GM23338 (cell line): ENCODE results near the gene EVC. TPM values are rescaled to one million over a fixed set of nuclear protein-coding genes. Genes with fewer than 3 reads are reported as not detected.

Experiments used
- ATAC-seq: fragments of 200-7000 bp; cut with Tn5 transposase; 3 replicates; pipeline ENCODE4 v1.9.1; 2020
- DNase-seq: peaks from one replicate; pipeline ENCODE4 v3.0.0-alpha.2; 2015; ENCODE audit warnings: low spot score
- H2AFZ ChIP-seq: fragments of 200-600 bp; sonication (generic); 2 replicates; pipeline ENCODE4 v1.8.0; 2016; ENCODE audit warnings: antibody characterized with exemption, mild to moderate bottlenecking, moderate library complexity
- H3F3A ChIP-seq: fragments of 200-600 bp; sonication (generic); replicated peaks from 2 replicates; pipeline ENCODE4 v1.8.0; 2017; ENCODE audit warnings: antibody characterized with exemption, mixed run types, low read depth
- H3K27ac ChIP-seq: fragments of 200-600 bp; sonication (generic); 2 replicates; pipeline ENCODE4 v1.6.1; 2016; ENCODE audit warnings: low read depth
- H3K27me3 ChIP-seq: fragments of 200-600 bp; sonication (generic); 2 replicates; pipeline ENCODE4 v1.8.0; 2016; ENCODE audit warnings: mild to moderate bottlenecking, mixed run types, moderate library complexity; ENCODE audit not compliant: insufficient read depth
- H3K36me3 ChIP-seq: fragments of 200-600 bp; sonication (generic); 2 replicates; pipeline ENCODE4 v1.8.0; 2016; ENCODE audit warnings: mild to moderate bottlenecking; ENCODE audit not compliant: insufficient read depth
- H3K4me1 ChIP-seq: fragments of 200-600 bp; sonication (generic); 2 replicates; pipeline ENCODE4 v1.8.0; 2016; ENCODE audit warnings: mild to moderate bottlenecking, moderate library complexity; ENCODE audit not compliant: insufficient read depth
- H3K4me2 ChIP-seq: fragments of 200-600 bp; sonication (generic); 2 replicates; pipeline ENCODE4 v1.7.1; 2017; ENCODE audit warnings: mixed run types
- H3K4me3 ChIP-seq: fragments of 200-600 bp; sonication (generic); 2 replicates; pipeline ENCODE4 v1.6.1; 2016; ENCODE audit warnings: mixed run types
- H3K79me2 ChIP-seq: fragments of 200-600 bp; sonication (generic); replicated peaks from 2 replicates; pipeline ENCODE4 v1.8.0; 2017; ENCODE audit warnings: mild to moderate bottlenecking; ENCODE audit not compliant: insufficient read depth
- H3K9me2 ChIP-seq: fragments of 200-600 bp; sonication (generic); 2 replicates; pipeline ENCODE4 v1.8.0; 2017; ENCODE audit not compliant: insufficient read depth
- H4K20me1 ChIP-seq: fragments of 200-600 bp; sonication (generic); replicated peaks from 2 replicates; pipeline ENCODE4 v1.8.0; 2017; ENCODE audit warnings: mild to moderate bottlenecking; ENCODE audit not compliant: insufficient read depth
- H3K27ac Mint-ChIP-seq: 2 replicates; pipeline ENCODE4 v1.8.0; 2020; ENCODE audit warnings: inconsistent platforms, mild to moderate bottlenecking, moderate library complexity, mixed read lengths
- H3K27me3 Mint-ChIP-seq: 3 replicates; pipeline ENCODE4 v1.8.0; 2022; ENCODE audit warnings: low read depth, mild to moderate bottlenecking, moderate library complexity, mixed read lengths, inconsistent platforms; ENCODE audit not compliant: insufficient read depth, poor library complexity
- H3K36me3 Mint-ChIP-seq: 3 replicates; pipeline ENCODE4 v1.8.0; 2021; ENCODE audit warnings: low read depth, mild to moderate bottlenecking, inconsistent platforms, moderate library complexity, mixed read lengths
- H3K4me1 Mint-ChIP-seq: 3 replicates; pipeline ENCODE4 v1.8.0; 2020; ENCODE audit warnings: mild to moderate bottlenecking, inconsistent platforms, mixed read lengths
- H3K4me3 Mint-ChIP-seq: 3 replicates; pipeline ENCODE4 v1.8.0; 2021; ENCODE audit warnings: moderate library complexity, mild to moderate bottlenecking, inconsistent platforms, mixed read lengths
- H3K9me3 Mint-ChIP-seq: 3 replicates; pipeline ENCODE4 v1.8.0; 2020; ENCODE audit warnings: moderate library complexity, mild to moderate bottlenecking, inconsistent platforms, mixed read lengths
- CREB1 ChIP-seq: fragments of 250-450 bp; sonication (Bioruptor Pico); IDR thresholded peaks from 2 replicates; pipeline ENCODE4 v1.5.0; 2020; ENCODE audit warnings: low read depth, mild to moderate bottlenecking, moderate library complexity
- EZH2 ChIP-seq: fragments of 200-600 bp; sonication (generic); IDR thresholded peaks from one replicate; pipeline ENCODE4 v1.8.0; 2017; ENCODE audit warnings: antibody characterized with exemption, mild to moderate bottlenecking, low read depth; ENCODE audit not compliant: unreplicated experiment
- EZH2phosphoT487 ChIP-seq: fragments of 200-600 bp; sonication (generic); IDR thresholded peaks from one replicate; pipeline ENCODE4 v1.8.1; 2018; ENCODE audit warnings: antibody characterized with exemption; ENCODE audit not compliant: unreplicated experiment
- JUNB ChIP-seq: IDR thresholded peaks from one replicate; pipeline ENCODE4 v1.6.1; 2016; ENCODE audit warnings: antibody characterized with exemption; ENCODE audit not compliant: unreplicated experiment
- NANOG ChIP-seq: IDR thresholded peaks from 2 replicates; pipeline ENCODE4 v1.6.1; 2016; ENCODE audit warnings: antibody characterized with exemption, borderline replicate concordance
- POLR2AphosphoS5 ChIP-seq: IDR thresholded peaks from 2 replicates; pipeline ENCODE4 v1.6.1; 2016; ENCODE audit warnings: antibody characterized with exemption, low read depth
- STAT1 ChIP-seq: IDR thresholded peaks from one replicate; pipeline ENCODE4 v1.6.1; 2016; ENCODE audit warnings: antibody characterized with exemption; ENCODE audit not compliant: unreplicated experiment
- ZNF114 ChIP-seq: fragments of 250-450 bp; sonication (Bioruptor Pico); IDR thresholded peaks from 2 replicates; pipeline ENCODE4 v1.5.0; 2020; ENCODE audit warnings: mild to moderate bottlenecking, moderate library complexity
- ZNF331 ChIP-seq: fragments of 250-450 bp; sonication (Bioruptor Pico); IDR thresholded peaks from 2 replicates; pipeline ENCODE4 v1.5.0; 2020; ENCODE audit warnings: low read depth, mild to moderate bottlenecking, moderate library complexity
- polyA plus RNA-seq: library from polyadenylated mRNA; unstranded; fragments of >200 nt; fragmentation: Nextera tagmentation; extraction: Ambion mirVana; gene quantifications from 2 replicates; pipeline ENCODE4 v1.2.1, GENCODE V29; 2016
- total RNA-seq: library from RNA; depleted of rRNA; stranded (reverse); fragments of >200 nt; shearing (Covaris generic); gene quantifications from 2 replicates; pipeline ENCODE4 v1.2.3, GENCODE V29; 2014
- TF ChIP-seq, protein P1 (sequence below): fragments of 250-450 bp; sonication (Bioruptor Pico); IDR thresholded peaks from 2 replicates; pipeline ENCODE4 v1.5.0; 2020; ENCODE audit warnings: mild to moderate bottlenecking, moderate library complexity
- TF ChIP-seq, protein P2 (sequence below), 2 experiments: fragments of 200-600 bp in 1 of 2; sonication (generic) in 1 of 2; conservative IDR thresholded peaks; 2 replicates each; pipeline versions ENCODE4 v1.5.1 to v1.6.1; 2016 to 2017; ENCODE audit warnings: antibody characterized with exemption in 2 of 2, low read depth in 2 of 2, mild to moderate bottlenecking in 2 of 2, moderate library complexity in 1 of 2
- TF ChIP-seq, protein P3 (sequence below): IDR thresholded peaks from 2 replicates; pipeline ENCODE4 v1.6.1; 2016; ENCODE audit warnings: antibody characterized with exemption
- TF ChIP-seq, protein P4 (sequence below): IDR thresholded peaks from one replicate; pipeline ENCODE4 v1.6.1; 2018; ENCODE audit warnings: antibody characterized with exemption; ENCODE audit not compliant: unreplicated experiment

The EVC gene
- total and polyA plus RNA-seq, 2 experiments from 2014 or later, result 1.7 to 12.8 TPM

DNA sequence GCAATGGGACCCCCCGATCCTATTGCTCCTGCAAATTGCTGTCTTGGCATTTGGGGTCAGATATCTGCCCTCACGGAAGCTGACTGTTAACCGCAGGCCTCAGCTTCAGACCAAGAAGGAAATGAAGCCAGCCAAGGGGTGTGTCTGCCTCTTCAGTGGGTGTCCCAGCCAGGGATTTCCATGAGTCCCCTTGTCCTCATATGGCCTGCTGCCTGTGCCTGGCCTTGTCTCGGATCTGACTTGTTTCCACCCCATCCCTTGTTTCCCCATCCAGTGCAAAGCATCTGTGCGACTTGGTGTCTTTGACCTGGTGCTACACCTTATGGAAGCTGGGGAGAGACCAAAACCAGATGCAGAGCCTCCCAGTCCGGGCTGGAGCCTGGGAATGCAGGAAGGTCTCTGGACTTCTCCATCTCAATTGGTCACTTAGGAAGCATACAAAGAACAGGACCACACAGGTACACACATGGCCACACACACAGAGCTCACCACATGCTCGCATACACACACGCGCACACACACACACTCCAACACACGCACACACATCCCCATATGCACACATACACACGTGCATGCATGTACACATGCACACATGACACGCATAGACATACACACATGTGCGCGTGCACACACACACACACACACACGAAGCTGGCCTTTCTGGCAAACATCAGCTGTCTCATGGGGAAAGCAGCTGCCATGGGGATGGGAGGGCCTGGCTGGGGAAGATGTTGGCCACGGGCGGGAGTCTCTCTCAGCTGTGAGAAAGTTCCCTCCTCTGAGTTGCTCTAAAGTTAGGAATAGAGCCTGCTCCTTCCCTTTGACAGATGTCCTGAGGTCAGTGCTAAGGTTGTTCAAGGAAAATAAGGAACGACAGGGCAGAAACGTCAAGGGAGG is 116.4 kb downstream of the EVC start:
- H3K36me3 ChIP-seq, result peaks cover 8% of the 10 kb centered on the region
- Mint-ChIP-seq H3K4me3 (no peak overlapping the region), H3K4me1 (peaks cover 6% of the 10 kb centered on the region; the same call in 1 of the 3 replicates), H3K27me3 (peaks cover 10% of the 10 kb centered on the region), H3K27ac (no peak overlapping the region; the same call in 1 of the 2 replicates), H3K36me3 (peaks cover 60% of the 10 kb centered on the region), H3K9me3 (no peaks in the 10 kb centered on the region)
- H3K9me2 ChIP-seq, result no peaks in the 10 kb centered on the region
- DNase-seq (no peak), ATAC-seq (no peak)
- no peaks in the 10 kb centered on the region for H3K79me2 ChIP-seq
- no peak overlapping the region for H3K27ac ChIP-seq
- no peak overlapping the region for H2AFZ ChIP-seq
- H3F3A ChIP-seq, result peaks cover 3% of the 10 kb centered on the region; the same call in 1 of the 2 replicates
- peaks cover 23% of the 10 kb centered on the region for H4K20me1 ChIP-seq
- TF ChIP-seq POLR2AphosphoS5, result no peak
- TF ChIP-seq, protein P1, sequence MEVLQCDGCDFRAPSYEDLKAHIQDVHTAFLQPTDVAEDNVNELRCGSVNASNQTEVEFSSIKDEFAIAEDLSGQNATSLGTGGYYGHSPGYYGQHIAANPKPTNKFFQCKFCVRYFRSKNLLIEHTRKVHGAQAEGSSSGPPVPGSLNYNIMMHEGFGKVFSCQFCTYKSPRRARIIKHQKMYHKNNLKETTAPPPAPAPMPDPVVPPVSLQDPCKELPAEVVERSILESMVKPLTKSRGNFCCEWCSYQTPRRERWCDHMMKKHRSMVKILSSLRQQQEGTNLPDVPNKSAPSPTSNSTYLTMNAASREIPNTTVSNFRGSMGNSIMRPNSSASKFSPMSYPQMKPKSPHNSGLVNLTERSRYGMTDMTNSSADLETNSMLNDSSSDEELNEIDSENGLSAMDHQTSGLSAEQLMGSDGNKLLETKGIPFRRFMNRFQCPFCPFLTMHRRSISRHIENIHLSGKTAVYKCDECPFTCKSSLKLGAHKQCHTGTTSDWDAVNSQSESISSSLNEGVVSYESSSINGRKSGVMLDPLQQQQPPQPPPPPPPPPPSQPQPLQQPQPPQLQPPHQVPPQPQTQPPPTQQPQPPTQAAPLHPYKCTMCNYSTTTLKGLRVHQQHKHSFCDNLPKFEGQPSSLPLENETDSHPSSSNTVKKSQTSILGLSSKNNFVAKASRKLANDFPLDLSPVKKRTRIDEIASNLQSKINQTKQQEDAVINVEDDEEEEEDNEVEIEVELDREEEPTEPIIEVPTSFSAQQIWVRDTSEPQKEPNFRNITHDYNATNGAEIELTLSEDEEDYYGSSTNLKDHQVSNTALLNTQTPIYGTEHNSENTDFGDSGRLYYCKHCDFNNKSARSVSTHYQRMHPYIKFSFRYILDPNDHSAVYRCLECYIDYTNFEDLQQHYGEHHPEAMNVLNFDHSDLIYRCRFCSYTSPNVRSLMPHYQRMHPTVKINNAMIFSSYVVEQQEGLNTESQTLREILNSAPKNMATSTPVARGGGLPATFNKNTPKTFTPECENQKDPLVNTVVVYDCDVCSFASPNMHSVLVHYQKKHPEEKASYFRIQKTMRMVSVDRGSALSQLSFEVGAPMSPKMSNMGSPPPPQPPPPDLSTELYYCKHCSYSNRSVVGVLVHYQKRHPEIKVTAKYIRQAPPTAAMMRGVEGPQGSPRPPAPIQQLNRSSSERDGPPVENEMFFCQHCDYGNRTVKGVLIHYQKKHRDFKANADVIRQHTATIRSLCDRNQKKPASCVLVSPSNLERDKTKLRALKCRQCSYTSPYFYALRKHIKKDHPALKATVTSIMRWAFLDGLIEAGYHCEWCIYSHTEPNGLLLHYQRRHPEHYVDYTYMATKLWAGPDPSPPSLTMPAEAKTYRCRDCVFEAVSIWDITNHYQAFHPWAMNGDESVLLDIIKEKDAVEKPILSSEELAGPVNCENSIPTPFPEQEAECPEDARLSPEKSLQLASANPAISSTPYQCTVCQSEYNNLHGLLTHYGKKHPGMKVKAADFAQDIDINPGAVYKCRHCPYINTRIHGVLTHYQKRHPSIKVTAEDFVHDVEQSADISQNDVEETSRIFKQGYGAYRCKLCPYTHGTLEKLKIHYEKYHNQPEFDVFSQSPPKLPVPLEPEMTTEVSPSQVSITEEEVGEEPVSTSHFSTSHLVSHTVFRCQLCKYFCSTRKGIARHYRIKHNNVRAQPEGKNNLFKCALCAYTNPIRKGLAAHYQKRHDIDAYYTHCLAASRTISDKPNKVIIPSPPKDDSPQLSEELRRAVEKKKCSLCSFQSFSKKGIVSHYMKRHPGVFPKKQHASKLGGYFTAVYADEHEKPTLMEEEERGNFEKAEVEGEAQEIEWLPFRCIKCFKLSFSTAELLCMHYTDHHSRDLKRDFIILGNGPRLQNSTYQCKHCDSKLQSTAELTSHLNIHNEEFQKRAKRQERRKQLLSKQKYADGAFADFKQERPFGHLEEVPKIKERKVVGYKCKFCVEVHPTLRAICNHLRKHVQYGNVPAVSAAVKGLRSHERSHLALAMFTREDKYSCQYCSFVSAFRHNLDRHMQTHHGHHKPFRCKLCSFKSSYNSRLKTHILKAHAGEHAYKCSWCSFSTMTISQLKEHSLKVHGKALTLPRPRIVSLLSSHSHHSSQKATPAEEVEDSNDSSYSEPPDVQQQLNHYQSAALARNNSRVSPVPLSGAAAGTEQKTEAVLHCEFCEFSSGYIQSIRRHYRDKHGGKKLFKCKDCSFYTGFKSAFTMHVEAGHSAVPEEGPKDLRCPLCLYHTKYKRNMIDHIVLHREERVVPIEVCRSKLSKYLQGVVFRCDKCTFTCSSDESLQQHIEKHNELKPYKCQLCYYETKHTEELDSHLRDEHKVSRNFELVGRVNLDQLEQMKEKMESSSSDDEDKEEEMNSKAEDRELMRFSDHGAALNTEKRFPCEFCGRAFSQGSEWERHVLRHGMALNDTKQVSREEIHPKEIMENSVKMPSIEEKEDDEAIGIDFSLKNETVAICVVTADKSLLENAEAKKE (CRISPR knock-in tag), result no peak
- no peak for TF ChIP-seq EZH2phosphoT487
- TF ChIP-seq, protein P2, sequence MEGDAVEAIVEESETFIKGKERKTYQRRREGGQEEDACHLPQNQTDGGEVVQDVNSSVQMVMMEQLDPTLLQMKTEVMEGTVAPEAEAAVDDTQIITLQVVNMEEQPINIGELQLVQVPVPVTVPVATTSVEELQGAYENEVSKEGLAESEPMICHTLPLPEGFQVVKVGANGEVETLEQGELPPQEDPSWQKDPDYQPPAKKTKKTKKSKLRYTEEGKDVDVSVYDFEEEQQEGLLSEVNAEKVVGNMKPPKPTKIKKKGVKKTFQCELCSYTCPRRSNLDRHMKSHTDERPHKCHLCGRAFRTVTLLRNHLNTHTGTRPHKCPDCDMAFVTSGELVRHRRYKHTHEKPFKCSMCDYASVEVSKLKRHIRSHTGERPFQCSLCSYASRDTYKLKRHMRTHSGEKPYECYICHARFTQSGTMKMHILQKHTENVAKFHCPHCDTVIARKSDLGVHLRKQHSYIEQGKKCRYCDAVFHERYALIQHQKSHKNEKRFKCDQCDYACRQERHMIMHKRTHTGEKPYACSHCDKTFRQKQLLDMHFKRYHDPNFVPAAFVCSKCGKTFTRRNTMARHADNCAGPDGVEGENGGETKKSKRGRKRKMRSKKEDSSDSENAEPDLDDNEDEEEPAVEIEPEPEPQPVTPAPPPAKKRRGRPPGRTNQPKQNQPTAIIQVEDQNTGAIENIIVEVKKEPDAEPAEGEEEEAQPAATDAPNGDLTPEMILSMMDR (conservative IDR thresholded peaks at IDR 0.05; ENCODE audit: low read depth in 2 of 2), result no peak
- no peak for TF ChIP-seq ZNF331 (CRISPR knock-in tag)
- TF ChIP-seq NANOG, result no peak
- TF ChIP-seq, protein P3, sequence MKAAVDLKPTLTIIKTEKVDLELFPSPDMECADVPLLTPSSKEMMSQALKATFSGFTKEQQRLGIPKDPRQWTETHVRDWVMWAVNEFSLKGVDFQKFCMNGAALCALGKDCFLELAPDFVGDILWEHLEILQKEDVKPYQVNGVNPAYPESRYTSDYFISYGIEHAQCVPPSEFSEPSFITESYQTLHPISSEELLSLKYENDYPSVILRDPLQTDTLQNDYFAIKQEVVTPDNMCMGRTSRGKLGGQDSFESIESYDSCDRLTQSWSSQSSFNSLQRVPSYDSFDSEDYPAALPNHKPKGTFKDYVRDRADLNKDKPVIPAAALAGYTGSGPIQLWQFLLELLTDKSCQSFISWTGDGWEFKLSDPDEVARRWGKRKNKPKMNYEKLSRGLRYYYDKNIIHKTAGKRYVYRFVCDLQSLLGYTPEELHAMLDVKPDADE, result no peak
- no peak for TF ChIP-seq CREB1
- TF ChIP-seq, protein P4, sequence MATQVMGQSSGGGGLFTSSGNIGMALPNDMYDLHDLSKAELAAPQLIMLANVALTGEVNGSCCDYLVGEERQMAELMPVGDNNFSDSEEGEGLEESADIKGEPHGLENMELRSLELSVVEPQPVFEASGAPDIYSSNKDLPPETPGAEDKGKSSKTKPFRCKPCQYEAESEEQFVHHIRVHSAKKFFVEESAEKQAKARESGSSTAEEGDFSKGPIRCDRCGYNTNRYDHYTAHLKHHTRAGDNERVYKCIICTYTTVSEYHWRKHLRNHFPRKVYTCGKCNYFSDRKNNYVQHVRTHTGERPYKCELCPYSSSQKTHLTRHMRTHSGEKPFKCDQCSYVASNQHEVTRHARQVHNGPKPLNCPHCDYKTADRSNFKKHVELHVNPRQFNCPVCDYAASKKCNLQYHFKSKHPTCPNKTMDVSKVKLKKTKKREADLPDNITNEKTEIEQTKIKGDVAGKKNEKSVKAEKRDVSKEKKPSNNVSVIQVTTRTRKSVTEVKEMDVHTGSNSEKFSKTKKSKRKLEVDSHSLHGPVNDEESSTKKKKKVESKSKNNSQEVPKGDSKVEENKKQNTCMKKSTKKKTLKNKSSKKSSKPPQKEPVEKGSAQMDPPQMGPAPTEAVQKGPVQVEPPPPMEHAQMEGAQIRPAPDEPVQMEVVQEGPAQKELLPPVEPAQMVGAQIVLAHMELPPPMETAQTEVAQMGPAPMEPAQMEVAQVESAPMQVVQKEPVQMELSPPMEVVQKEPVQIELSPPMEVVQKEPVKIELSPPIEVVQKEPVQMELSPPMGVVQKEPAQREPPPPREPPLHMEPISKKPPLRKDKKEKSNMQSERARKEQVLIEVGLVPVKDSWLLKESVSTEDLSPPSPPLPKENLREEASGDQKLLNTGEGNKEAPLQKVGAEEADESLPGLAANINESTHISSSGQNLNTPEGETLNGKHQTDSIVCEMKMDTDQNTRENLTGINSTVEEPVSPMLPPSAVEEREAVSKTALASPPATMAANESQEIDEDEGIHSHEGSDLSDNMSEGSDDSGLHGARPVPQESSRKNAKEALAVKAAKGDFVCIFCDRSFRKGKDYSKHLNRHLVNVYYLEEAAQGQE, result no peak
- no peak for TF ChIP-seq JUNB
- no peak for TF ChIP-seq STAT1
- TF ChIP-seq EZH2, result no peak
- TF ChIP-seq ZNF114 (CRISPR knock-in tag), result no peak
- no peaks in the 10 kb centered on the region for H3K27me3 ChIP-seq
- H3K4me3 ChIP-seq, result no peak overlapping the region
- H3K4me2 ChIP-seq, result no peak overlapping the region
- H3K4me1 ChIP-seq, result no peaks in the 10 kb centered on the region
